Subcutaneous adipose tissue (tissue), 4 donors: Measurements from ENCODE around the gene CA11. TPM values are rescaled to one million over a fixed set of nuclear protein-coding genes. Genes with fewer than 3 reads are reported as not detected.

Source experiments
- total RNA-seq, 4 donors: library from RNA; depleted of rRNA; stranded (reverse); fragments of >200 nt; gene quantifications; one replicate each; pipeline ENCODE4 v1.1.0, GENCODE V29; 2016
- TF ChIP-seq, protein P1 (sequence below): fragments of 450-650 bp; IDR thresholded peaks from one replicate; pipeline ENCODE4 v1.5.1; 2016; ENCODE audit warnings: low read depth, mild to moderate bottlenecking, control low read depth, antibody characterized with exemption, moderate library complexity

CA11 gene
- total RNA-seq, 4 donors from 2014 or later, result 1.5 to 3.4 TPM; not detected in 2

DNA sequence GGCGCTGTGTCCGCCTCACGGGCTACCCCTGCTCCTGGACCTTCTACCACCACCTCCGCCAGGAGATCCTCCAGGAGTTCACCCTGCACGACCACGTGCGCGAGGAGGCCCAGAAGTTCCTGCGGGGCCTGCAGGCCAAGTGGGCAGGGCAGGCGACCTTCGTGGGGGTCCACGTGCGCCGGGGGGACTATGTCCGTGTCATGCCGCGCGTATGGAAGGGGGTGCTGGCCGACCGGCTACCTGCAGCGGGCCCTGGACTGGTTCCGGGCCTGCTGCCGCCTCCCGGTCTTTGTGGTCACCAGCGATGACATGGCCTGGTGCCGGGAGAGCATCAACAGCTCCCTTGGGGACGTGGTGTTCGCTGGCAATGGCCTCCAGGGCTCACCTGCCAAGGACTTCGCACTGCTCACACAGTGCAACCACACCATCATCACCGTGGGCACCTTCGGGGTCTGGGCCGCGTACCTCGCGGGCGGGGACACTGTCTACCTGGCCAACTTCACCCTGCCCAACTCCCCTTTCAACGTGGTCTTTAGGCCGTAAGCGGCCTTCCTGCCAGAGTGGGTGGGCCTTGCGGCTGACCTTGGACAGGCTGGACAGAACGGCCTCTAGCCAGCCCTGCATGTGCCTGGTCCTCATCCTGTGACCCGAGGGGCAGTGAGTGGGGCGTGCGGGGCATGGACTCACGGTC, 34.6 kb upstream of the CA11 start:
- TF ChIP-seq, protein P1, sequence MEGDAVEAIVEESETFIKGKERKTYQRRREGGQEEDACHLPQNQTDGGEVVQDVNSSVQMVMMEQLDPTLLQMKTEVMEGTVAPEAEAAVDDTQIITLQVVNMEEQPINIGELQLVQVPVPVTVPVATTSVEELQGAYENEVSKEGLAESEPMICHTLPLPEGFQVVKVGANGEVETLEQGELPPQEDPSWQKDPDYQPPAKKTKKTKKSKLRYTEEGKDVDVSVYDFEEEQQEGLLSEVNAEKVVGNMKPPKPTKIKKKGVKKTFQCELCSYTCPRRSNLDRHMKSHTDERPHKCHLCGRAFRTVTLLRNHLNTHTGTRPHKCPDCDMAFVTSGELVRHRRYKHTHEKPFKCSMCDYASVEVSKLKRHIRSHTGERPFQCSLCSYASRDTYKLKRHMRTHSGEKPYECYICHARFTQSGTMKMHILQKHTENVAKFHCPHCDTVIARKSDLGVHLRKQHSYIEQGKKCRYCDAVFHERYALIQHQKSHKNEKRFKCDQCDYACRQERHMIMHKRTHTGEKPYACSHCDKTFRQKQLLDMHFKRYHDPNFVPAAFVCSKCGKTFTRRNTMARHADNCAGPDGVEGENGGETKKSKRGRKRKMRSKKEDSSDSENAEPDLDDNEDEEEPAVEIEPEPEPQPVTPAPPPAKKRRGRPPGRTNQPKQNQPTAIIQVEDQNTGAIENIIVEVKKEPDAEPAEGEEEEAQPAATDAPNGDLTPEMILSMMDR, result no peak

DNA sequence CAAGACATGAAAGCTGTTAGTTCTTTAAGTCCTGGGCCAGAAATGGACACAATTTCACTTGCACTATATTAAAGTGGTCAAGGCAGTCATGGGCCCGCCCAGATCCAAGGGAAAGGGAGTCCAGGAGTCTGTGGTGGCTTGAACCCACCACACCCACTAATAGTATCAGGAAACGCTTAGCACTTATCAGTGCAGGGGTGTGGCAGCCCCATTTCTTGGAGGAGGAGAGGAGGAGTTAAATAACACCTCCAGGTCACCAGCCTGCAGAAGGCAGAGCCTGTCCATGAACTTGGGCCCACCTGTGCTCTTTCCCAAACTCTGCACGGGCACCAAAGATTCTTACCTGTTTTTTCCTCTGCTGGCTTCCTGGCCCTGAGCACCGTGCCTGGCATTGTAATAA, 32.2 kb upstream of the CA11 start:
- TF ChIP-seq, protein P1, result no peak

DNA sequence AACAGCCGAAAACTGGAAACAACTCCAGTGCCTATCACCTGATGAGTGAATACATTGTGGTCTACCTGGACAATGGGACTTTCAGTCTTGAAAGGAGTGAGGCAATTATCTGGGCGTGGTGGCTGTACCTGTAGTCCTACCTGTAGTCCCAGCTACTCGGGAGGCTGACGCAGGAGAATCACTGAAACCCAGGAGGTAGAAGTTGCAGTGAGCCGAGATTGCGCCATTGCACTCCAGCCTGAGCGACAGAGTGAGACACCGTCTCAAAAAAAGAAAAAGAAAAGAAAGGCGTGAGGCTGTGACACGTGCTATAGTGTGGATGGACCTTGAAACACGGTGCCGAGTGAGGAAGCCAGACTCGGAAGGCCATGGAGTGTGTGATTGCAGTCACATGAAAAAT, 30.9 kb upstream of the CA11 start:
- TF ChIP-seq, protein P1, result no peak

DNA sequence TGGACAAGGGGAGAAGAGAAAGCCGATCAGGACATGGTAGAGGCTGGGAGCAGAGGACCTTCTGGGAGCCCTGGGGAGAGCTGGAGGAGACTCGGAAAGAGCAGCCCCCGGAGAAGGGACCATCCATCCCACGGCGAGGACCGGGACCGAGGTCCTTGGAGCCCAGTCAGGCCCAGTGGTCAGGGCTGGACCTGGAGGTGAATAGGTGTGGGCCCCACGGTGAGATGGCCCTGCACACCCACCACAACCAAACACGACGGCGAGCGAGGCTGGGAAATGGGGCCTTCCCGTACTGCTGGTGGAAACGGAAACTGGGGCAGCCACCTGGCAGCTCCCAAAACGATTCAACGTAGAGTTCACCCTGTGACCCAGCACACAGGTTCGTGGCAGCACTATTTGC, 30.5 kb upstream of the CA11 start:
- TF ChIP-seq, protein P1, result no peak

DNA sequence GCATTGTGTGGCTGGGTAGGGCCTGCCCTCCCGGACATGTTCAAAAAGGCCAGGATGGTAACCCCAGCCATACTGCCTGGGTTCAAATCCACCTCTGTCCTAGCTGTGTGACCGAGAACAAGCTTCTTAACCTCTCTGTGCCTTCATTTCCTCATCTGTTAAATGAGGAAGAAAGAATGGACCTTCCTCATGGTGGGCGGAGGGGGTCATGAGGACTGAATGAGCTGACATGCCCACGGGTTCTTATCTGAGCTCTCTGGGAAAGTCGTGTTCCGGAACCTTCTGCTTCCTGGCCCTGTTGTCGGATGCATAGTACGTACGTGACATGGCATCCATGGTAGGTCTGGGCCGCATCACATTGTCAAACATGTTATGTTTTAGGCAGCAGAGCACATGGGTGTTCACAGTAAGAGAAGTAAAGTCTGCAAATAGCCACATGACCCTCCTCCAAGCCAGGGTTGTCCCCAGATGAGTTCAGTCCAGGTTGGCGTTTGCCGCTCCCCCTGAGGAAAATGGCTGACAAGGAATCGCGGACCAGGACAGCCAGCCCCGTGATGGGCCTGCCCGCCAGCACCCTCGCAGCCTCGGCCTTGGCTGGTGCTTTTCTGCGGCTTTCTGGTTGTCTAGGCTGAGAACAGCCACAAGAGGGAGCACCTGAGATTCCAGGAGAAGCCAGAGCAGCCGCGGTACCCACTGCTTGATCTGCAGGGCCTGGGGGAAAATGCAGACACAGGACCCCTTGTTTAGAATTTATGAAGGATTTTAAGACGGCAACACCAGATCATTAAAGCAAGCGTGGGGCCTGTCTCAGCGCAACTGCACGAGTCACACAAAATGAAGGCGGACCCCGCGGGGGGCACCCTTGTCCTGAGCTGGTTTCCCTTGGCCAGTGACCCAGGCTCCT, 29.2 kb upstream of the CA11 start:
- TF ChIP-seq, protein P1, result no peak

DNA sequence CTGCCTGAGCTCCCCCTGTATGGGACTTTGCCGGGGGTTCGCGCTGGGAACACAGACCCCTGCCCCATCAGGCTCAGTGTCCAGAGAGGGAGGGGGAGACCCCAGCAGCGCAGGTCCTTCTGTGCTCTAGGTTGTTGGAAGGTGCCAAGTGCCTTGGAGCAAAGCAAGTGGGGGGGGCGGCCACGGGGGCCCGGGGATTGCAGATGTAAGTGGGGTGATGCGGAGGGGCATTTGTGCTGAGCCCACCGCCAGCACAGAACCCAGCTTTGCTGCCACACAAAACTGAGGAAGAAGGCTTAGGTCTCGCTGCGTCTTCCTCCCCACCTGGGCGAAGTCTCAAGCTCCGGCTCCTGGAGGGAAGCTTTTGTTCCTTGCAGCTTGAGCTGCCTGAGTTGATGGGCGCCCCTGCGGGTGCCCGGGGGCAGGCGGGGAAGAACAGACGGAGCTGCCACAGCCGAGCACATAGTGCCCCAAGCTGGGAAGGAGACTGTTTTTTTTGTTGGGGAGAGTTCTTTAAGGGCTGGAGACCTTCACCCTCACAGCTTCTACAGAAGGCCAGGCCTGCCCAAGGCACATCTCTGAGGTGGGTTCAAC, 28.3 kb upstream of the CA11 start:
- TF ChIP-seq, protein P1, result no peak
